Hepatic stellate cell (primary cell): ENCODE measurements around the gene CFAP61.

Source experiments
- DNase-seq: peaks from one replicate; pipeline ENCODE4 v3.0.0; 2011; ENCODE audit warnings: low spot score

The CFAP61 gene

DNA sequence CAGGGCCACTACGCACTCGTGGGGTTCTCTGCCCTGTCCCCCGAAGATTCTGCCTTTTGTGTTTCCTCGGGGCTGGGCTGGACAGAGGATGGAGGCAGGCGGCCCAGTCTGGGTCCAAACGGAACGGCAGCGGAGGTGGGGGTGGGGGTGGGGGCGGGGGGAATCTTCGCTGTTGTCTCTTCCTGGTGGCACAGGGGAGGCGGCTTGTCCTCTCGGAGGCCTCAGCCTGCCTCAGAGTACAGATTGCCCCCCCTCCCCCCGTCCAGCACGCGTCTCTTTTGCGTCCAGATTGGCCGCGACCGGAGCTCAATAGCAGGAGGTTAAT is 314.2 kb downstream of the CFAP61 start:
- no peak for DNase-seq

DNA sequence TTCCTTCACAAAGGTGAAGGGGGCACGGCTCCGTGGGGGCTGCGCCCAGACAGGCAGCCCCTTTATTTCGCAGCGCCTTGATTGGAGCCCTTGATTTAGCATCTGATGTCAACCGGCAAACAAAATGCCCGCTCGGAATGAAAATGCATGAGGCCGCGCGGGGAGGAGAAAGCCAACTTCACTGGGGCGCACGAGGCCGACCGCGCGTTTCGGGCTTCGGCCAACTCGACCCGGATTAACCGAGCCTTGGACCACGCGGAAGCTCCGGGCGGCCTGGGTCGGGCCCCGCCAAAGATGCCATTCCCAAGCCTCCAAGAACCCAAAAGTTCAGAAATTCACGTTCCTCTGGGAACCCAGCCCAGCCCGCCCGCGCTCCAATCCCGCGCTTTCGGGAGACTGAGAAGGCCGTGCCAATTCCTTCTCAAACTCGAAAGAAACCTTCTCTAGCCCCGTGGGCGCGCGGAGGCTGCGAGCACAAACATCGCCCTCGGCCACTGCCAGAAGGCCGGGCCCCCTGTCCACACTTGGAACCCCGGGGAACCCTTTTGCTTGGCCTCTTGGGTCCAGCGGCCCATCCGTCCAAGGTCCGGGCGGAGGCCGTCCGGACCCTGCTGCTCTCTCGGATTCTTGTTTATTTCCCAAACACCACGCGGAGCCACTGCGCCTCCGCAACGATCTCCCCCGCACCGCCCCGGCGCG is 314.7 kb downstream of the CFAP61 start:
- no peak for DNase-seq

DNA sequence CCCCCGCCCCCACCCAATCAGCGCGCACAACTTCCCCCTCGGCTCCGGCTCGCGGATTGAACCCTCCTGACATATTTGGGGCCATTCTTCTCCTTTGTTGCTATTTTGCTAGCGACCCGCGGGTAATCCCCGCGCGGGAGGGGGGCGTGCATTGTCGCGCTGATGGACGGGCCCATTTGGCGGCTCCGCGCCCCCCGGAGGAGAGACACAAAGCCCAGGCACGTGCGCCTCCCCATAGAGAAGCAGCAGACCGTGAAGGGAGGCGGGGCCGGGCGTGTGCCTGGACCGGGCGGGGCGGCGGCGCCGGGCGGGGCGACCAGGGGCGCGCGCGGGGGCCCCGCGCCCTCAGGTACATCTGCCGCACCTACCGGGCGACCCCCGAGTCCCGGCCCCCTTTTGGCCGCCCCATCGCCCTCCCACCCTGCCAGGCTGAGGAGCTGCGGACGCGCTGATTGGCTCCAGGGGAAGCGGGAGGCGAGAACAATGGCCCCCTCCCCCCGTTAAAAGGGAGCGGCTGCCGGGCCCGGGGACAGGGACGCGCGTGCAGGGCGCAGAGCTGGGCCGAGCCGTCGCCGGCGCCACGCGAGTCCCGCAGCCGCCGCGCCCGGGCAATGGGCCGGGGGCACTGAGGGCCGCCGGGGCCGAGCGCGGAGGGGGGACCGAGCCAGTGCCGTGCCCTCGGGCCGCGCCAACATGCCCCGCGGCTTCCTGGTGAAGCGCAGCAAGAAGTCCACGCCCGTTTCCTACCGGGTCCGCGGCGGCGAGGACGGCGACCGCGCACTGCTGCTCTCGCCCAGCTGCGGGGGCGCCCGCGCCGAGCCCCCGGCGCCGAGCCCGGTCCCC is 315.5 kb downstream of the CFAP61 start, which contains the start of gene INSM1:
Gene INSM1, plus strand, starts transcription at position 530 of the 843 bp plus-strand sequence. Its CDS starts 164 bp downstream, at position 694.
- no peak for DNase-seq

DNA sequence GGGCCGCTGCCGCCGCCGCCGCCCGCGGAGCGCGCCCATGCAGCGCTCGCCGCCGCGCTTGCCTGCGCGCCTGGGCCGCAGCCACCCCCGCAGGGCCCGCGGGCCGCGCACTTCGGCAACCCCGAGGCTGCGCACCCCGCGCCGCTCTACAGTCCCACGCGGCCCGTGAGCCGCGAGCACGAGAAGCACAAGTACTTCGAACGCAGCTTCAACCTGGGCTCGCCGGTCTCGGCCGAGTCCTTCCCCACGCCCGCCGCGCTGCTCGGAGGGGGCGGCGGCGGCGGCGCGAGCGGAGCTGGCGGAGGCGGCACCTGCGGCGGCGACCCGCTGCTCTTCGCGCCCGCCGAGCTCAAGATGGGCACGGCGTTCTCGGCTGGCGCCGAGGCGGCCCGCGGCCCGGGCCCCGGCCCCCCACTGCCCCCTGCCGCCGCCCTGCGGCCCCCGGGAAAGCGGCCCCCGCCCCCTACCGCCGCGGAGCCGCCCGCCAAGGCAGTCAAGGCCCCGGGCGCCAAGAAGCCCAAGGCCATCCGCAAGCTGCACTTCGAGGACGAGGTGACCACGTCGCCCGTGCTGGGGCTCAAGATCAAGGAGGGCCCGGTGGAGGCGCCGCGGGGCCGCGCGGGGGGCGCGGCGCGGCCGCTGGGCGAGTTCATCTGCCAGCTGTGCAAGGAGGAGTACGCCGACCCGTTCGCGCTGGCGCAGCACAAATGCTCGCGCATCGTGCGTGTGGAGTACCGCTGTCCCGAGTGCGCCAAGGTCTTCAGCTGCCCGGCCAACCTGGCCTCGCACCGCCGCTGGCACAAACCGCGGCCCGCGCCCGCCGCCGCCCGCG is 316.3 kb downstream of the CFAP61 start:
- DNase-seq: no peak

DNA sequence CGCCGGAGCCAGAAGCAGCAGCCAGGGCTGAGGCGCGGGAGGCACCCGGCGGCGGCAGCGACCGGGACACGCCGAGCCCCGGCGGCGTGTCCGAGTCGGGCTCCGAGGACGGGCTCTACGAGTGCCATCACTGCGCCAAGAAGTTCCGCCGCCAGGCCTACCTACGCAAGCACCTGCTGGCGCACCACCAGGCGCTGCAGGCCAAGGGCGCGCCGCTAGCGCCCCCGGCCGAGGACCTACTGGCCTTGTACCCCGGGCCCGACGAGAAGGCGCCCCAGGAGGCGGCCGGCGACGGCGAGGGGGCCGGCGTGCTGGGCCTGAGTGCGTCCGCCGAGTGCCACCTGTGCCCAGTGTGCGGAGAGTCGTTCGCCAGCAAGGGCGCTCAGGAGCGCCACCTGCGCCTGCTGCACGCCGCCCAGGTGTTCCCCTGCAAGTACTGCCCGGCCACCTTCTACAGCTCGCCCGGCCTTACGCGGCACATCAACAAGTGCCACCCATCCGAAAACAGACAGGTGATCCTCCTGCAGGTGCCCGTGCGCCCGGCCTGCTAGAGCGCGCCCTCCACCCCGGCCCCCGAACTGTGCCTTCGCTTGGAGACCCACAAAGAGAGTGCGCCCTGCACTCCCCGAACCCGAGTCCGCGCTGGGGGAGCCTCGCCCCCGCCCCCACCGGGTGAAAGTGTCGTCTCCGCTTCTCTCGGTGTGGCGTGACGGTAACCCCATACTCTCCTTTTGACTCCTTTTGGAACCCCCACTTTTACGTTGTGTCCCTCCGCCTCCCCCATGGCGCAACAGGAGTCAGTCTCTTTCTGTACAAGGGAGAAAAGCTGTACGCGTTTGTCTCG is 317.1 kb downstream of the CFAP61 start:
- DNase-seq: no peak

DNA sequence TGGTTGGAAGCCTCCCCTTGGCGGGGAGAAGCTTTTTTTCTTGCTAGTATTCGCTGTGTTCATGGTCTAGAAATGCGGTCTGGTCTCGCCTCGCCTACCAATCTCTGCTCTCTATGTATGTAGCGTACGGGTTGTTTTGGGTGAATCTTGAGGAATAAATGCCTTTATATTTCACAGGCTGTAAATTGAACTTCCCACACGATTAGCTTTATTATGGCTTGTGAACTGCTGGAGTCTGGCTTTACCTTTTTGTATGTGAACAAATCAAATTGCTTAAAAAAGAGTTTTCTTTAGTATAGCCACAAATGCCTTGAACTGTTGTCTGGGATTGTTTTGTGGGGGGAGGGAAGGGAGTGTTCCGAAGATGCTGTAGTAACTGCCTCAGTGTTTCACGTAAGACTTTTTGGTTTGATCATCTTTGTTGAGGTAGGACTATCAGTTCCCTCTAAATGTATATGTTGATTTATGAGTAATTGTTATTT is 317.8 kb downstream of the CFAP61 start:
- no peak for DNase-seq

DNA sequence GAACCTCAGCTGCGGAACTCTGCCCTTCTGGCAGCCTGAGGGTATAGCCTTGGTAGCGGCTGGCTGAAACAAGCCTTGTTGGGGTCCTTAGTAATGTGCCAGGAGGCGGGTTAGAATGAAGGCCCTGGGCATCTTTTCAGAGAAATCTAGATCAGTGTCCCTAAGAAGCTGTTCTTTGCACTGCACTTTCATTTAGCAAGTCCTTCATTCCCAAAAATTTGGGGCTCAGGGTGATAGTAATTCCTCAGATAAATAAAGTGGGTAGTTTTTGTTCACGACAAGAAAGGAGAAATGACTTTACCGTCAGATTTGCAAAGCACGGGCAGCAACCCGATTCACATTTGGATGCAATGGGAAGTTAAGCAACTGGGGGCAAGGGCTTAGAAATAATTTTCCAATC is 318.8 kb downstream of the CFAP61 start:
- no peak for DNase-seq

DNA sequence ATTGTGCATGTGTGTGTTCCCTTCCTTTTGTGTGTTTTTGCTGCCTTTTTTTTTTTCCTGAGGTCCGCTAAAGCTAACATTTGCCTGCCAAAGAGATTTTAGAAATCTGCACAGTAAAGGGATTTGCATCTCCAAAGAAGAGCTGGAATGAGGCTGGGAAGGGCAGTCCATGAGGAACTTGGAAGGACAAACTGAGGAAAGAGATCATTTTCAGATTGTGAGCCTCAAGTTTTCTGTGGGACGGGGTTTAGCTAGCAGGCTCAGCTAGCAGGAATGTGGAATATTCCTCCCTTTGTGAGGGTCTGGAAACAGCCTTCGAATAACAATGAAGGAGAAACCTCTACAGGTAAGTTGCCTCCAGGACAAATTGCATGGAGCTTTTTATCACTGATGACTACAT is 319.3 kb downstream of the CFAP61 start:
- no peak for DNase-seq

DNA sequence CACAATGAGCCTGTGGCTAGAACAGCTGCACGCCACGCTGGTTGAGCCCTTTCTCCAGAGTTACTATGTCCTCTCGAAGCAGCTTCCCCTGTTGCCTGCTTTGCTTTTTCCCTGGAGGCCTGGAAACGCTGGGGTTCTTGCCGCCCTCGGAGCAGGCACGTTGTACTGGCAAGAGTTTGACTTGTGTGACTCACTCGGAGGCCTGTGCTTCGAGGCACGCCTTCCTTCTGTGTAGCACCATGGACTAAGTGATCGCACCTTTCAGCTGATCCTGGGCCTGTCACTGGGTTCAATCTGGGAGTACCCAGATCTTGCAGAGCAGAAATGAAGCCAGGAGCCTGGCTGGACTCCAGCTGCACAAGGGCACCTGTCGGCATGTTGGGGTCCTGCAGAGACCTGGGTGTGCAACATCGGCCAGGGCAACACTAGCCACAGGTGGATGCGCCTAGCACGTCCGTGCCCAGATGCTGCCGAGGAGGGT is 320.8 kb downstream of the CFAP61 start:
- no peak for DNase-seq

DNA sequence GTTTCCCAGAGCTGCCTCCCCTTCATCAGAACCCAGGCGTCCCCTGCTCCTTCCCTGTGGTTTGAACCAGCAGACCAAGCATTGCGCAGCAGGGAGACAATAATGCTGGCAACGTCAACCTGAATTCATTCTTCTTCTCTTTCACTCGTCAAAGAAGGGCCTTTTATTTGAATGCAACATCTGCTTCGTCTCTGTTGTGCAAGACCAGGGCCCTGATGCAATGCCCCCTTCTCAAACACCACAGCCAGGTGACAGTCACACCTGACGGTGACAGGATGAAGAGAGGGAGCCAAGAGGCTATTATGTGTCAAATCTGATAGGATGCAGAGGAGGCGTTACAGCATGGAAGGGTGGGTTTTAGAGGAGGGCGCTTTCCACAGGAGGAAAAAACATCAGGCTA is 323.5 kb downstream of the CFAP61 start:
- DNase-seq: no peak

DNA sequence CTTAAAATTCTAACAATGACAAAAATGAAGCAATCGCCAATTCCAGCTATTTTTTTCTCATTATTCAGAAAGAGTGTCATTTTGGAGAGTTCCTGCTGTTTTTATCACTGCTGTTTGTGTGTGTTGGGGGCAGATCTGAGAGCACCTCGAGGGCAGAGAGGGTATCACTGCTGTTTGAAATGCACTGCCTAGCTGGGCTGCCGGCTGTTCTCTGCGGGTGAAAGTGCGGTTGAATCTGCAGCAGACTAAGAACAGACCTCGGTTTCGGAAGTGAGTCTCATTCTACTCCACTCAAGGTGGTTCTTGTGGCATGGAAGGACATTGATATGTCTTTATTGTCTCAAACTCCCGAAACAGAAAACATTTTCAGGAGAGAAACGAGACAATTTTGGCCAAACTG is 333.9 kb downstream of the CFAP61 start:
- DNase-seq: no peak

DNA sequence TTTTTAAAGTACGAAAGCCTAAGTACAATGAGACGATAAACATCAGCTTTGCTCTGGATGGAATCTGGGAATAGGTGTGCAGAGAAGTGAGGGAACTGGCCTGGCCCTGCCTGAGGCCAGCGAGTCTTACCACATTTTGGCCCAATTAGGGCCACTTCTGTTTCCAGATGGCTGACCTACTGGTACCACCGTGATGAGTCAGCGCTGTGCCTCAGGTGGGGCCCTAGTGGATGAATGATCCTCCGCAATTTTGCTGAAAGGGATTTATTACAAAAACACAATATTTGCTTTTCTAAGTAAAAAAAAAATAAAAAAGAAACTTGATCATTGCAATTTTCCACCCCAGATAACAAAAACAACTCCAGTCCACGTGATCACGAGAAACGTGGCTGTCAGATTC is 338.1 kb downstream of the CFAP61 start:
- no peak for DNase-seq

DNA sequence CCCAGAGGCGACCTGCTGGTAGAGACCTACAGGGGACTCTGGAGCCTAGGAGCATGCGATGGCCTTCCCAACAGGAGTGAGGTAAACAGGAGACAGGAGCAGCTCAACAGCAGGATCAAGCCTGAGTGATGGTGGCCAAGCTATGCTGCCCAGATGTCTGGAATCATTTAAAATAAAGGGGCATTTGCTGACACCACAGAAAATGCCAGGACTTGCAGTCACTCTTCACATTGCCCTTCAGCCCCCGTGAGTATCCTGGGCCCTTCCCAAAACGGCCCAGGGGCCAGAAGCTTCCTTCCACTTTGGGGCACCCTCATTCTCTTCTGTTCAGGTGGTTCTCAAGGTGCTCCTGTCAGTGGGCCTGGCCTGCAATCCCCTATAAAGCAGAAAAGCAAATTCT is 338.8 kb downstream of the CFAP61 start:
- DNase-seq: no peak

DNA sequence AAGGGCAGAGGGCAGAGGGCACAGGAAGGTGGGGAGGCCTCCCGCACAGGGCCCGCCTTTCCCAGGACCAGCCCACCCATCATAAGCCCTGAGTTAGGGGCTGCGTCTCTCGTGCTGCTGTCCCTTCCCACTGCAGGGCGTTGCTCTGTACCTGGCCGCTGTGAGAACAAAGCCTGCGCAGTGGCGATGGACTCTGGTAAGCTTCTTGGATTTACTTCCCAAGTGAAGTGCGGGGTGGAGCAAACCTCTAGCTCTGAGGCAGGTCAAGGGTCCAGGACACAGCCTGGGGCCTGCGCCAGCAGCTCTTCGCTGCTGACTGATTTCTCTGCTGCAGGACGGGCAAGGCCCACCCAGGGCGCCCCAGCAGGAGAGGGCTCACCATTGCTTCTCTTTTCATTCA is 339.4 kb downstream of the CFAP61 start:
- DNase-seq: no peak

DNA sequence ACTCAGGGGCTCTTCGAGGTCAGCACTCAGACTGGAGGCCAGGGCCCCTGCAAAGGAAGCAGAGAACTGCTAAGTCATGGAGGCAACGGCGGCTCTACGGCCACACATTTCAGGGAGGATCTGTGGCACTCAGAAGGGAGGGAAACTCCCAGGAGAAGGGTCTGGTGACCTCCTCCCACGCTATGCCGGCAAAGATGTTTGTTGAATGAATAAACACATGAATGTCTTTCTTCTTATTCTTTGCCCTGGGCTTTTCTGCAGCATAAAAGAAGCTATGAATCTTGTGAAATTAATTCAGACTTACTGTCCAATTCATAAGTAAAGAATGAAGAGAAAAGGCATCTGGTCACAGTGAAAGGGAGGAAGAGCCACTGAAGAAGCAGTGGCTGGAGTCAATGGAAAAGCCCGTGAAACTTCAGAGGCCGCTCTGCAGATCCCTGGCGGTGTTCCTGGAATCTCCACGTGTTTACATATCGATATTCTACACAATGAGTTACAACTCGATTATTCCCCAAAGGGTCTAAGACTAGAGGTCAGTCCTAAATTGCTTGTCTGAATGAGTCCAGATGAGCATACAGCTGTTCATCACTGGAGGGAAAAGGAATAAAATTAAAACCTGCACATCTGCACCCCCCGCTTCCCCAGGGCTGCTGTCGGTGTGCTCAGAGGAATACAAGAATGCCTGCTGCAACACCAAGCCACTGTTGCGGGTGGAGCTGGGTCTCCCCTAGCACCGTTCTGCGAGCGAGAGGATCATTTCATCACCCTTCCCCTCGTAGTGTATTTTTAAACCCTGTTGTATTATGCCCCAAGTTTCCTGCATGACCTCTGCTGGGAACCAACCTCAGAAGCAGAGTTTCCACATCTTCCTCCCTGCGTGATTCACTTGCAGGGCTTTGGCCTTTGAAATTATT is 341.1 kb downstream of the CFAP61 start:
- peak; percentile 26 for DNase-seq

DNA sequence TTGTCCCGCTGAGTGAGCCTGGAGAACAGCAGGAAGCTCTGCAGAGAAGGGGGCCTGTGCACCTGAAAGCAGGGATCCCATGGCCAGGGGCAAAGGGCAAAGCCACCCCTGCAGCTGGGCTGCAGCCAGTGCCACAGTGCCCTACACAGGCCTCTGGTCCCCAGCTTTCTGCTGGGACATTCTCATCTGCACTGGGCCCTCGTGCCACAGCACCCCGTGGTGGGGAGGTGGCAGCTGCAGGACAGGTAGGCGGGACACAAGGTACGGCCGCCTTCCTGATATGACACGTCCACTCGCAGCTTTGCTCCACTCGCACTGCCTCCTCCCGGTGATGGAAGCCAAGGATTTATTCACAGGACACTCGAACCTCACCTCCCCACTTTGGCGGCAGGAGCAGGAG is 342.8 kb downstream of the CFAP61 start:
- DNase-seq: no peak

DNA sequence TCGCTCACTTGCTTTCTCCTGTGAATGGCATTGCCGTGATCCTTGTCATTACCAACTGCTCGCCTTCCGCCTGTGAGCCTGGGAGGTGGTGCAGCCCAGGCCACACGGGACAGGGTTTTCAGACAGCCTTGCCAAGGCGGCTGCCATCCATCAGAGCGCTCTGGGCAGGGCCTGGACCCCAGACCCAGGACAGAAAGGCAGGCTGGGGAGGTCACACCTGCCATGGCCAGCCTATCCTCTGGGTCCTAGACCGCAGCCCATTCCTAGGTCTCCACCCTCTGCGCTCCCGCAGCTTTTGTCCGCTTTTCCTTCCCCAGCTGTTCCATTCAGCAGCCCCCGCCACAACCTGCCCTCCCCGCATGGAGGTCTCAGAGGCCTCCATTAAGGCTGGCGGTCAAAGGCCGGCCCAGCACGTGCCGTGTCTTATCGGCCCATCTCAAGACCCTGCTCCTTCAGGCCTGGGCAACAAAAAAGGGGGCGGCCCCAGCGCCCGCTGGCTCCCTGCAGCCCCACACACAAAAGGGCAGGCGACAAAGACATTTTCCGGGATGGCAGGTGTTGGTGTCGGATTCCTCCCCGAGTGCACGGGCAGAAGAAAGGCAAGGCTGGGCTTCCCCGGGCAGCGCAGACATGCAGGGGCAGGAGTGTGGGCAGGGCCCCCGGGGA is 343.7 kb downstream of the CFAP61 start:
- no peak for DNase-seq

DNA sequence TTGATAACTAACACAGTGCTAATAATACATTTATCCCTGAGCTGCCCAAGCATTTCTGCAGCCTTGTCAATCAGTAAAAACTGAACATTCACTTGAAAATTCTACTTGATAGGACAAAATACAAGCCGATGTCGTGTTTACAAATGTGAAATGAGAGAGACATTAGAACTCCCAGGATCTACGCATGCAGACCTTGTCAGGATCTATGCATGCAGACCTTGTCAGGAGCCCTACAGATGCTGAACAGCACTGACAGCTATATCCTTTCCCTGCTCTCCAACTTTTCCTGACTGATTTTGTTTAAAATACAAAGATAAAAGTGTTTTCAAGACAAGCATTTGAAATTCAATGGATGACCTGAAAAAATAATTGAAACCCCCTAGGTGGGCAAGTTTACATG is 344.5 kb downstream of the CFAP61 start:
- no peak for DNase-seq

DNA sequence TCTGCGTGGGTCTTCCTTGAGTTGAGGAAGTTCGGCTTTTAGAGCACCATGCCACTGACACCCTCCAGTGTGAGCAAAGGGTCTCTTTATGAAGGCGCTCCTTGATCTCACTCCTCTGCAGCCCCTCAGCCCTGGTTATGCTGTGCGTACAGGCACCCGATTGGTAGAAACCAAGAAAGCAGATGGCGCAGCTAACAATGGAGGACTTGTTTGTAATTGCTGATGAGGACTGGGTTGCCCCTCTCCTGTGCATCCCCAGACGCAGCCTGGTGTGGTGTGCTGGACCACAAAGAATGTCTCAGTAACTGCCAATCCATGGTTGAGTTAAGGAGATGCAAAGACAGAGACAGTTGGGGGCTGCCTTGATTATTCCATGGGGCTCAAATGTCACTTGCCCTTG is 345.8 kb downstream of the CFAP61 start:
- DNase-seq: no peak
